ENCODE results near the gene ANKK1. TPM values are rescaled to one million over a fixed set of nuclear protein-coding genes. Genes with fewer than 3 reads are reported as not detected.

Gene ANKK1
- total RNA-seq, 1 experiment from 2014 or later, result 0.90 TPM

GRCh38 chr11:113408206-113408605 is 20.6 kb downstream of the ANKK1 start:
- Mint-ChIP-seq H3K36me3 (ENCODE audit: insufficient read depth, unreplicated experiment) (no peaks in the 10 kb centered on the region), H3K4me3 (ENCODE audit: low read depth, unreplicated experiment) (no peak overlapping the region), H3K4me1 (ENCODE audit: low read depth, unreplicated experiment) (no peaks in the 10 kb centered on the region), H3K27me3 (ENCODE audit: unreplicated experiment) (peaks cover 44% of the 10 kb centered on the region), H3K27ac (ENCODE audit: unreplicated experiment) (no peak overlapping the region), H3K9me3 (ENCODE audit: low read depth, unreplicated experiment) (no peaks in the 10 kb centered on the region)
- intact Hi-C loops (cut with micrococcal nuclease; ENCODE audit: unreplicated experiment), result no loop called here
- TF ChIP-seq, protein P1, sequence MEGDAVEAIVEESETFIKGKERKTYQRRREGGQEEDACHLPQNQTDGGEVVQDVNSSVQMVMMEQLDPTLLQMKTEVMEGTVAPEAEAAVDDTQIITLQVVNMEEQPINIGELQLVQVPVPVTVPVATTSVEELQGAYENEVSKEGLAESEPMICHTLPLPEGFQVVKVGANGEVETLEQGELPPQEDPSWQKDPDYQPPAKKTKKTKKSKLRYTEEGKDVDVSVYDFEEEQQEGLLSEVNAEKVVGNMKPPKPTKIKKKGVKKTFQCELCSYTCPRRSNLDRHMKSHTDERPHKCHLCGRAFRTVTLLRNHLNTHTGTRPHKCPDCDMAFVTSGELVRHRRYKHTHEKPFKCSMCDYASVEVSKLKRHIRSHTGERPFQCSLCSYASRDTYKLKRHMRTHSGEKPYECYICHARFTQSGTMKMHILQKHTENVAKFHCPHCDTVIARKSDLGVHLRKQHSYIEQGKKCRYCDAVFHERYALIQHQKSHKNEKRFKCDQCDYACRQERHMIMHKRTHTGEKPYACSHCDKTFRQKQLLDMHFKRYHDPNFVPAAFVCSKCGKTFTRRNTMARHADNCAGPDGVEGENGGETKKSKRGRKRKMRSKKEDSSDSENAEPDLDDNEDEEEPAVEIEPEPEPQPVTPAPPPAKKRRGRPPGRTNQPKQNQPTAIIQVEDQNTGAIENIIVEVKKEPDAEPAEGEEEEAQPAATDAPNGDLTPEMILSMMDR (IDR thresholded peaks at IDR 0.05; ENCODE audit: unreplicated experiment), result no peak
- no TSS peak for BruUV-seq (replicated peaks)
- CTCF ChIA-PET, result no interaction called here
- no peak for DNase-seq

DNA sequence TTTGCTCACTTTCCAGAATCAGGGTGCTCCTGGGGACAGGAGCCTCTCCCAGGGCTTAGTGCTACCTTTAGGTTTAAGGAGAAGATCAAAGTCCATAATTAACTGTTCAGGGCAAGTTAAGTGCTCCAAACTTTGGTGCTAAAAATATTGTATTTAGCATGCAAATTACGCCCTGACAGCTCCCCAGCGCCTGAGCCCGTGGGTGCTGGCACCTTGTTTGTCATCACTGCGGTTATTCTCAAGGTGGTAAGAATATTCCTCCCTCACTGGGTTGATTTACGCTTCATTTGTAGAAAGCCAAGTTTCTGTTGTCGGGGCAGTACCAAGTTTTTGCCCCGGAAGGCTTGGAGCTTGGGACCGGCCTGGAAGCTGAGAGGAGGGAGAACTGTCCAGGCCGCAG is 21.3 kb downstream of the ANKK1 start:
- Mint-ChIP-seq H3K4me3 (ENCODE audit: low read depth, unreplicated experiment) (no peak overlapping the region), H3K36me3 (ENCODE audit: insufficient read depth, unreplicated experiment) (no peaks in the 10 kb centered on the region), H3K9me3 (ENCODE audit: low read depth, unreplicated experiment) (no peaks in the 10 kb centered on the region), H3K4me1 (ENCODE audit: low read depth, unreplicated experiment) (no peaks in the 10 kb centered on the region), H3K27ac (ENCODE audit: unreplicated experiment) (no peak overlapping the region), H3K27me3 (ENCODE audit: unreplicated experiment) (peaks cover 38% of the 10 kb centered on the region)
- CTCF ChIA-PET, result no interaction called here
- TF ChIP-seq, protein P1 (IDR thresholded peaks at IDR 0.05; ENCODE audit: unreplicated experiment), result no peak
- BruUV-seq (replicated peaks), result no TSS peak
- intact Hi-C loops (cut with micrococcal nuclease; ENCODE audit: unreplicated experiment), result no loop called here
- no peak for DNase-seq

GRCh38 chr11:113409526-113409925 is 21.9 kb downstream of the ANKK1 start:
- intact Hi-C loops (cut with micrococcal nuclease; ENCODE audit: unreplicated experiment), result no loop called here
- no peak overlapping the region for H3K4me3 Mint-ChIP-seq (ENCODE audit: low read depth, unreplicated experiment)
- H3K4me1 Mint-ChIP-seq (ENCODE audit: low read depth, unreplicated experiment), result no peaks in the 10 kb centered on the region
- no peaks in the 10 kb centered on the region for H3K36me3 Mint-ChIP-seq (ENCODE audit: insufficient read depth, unreplicated experiment)
- no peak overlapping the region for H3K27ac Mint-ChIP-seq (ENCODE audit: unreplicated experiment)
- H3K9me3 Mint-ChIP-seq (ENCODE audit: low read depth, unreplicated experiment), result no peaks in the 10 kb centered on the region
- no TSS peak for BruUV-seq (replicated peaks)
- TF ChIP-seq, protein P1 (IDR thresholded peaks at IDR 0.05; ENCODE audit: unreplicated experiment), result no peak
- peaks cover 35% of the 10 kb centered on the region for H3K27me3 Mint-ChIP-seq (ENCODE audit: unreplicated experiment)
- no peak for DNase-seq
- CTCF ChIA-PET, result no interaction called here

DNA sequence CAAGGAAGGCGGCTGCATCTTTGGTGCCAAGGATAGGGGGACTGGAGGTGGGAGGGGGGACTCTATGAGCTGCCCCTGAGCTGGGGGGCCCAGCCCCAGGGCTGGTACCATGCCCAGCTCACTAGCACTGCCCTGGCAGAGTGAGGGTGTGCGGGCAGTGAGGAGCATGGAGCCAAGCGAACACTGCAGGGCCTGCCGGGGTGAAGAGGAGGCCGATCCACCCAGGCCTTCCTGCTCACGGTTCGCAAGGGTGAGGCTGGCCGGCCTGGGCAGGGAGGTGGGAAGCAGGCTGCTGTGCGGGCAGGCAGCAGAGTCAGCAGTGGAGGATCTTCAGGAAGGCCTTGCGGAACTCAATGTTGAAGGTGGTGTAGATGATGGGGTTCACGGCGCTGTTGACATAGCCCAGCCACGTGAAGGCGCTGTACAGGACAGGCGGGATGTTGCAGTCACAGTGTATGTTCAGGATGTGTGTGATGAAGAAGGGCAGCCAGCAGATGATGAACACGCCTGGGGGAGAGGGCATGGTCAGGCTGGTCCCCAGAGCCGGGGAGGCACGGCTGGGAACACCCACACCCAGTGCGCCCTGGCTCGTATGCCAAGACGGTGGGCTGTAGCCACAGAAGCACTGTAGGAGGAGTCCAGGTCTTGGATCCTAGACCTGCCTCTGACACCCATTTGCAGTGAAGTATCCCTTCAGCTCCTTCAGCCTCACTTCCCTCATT is 23.0 kb downstream of the ANKK1 start:
- TF ChIP-seq, protein P1 (IDR thresholded peaks at IDR 0.05; ENCODE audit: unreplicated experiment), result no peak
- Mint-ChIP-seq H3K4me1 (ENCODE audit: low read depth, unreplicated experiment) (no peaks in the 10 kb centered on the region), H3K36me3 (ENCODE audit: insufficient read depth, unreplicated experiment) (no peaks in the 10 kb centered on the region), H3K27me3 (ENCODE audit: unreplicated experiment) (peaks cover 35% of the 10 kb centered on the region), H3K4me3 (ENCODE audit: low read depth, unreplicated experiment) (no peak overlapping the region), H3K27ac (ENCODE audit: unreplicated experiment) (no peak overlapping the region), H3K9me3 (ENCODE audit: low read depth, unreplicated experiment) (no peaks in the 10 kb centered on the region)
- no peak for DNase-seq
- BruUV-seq (replicated peaks), result no TSS peak
- intact Hi-C loops (cut with micrococcal nuclease; ENCODE audit: unreplicated experiment), result no loop called here
- CTCF ChIA-PET, result no interaction called here
